H9 (cell line): ENCODE results near the gene ANGEL2. TPM values are rescaled to one million over a fixed set of nuclear protein-coding genes. Genes with fewer than 3 reads are reported as not detected.

ENCODE experiments used
- DNase-seq: peaks from one replicate; pipeline ENCODE4 v3.0.0-alpha.2; 2017
- H2AFZ ChIP-seq: one replicate; pipeline ENCODE4 v1.6.1; 2013; ENCODE audit warnings: mild to moderate bottlenecking, low read length, control low read depth, moderate library complexity
- H2AK5ac ChIP-seq: 2 replicates; pipeline ENCODE4 v1.6.1; 2013; ENCODE audit warnings: low read length, control low read depth, mixed read lengths; ENCODE audit not compliant: insufficient read length
- H2BK120ac ChIP-seq: one replicate; pipeline ENCODE4 v1.6.1; 2013; ENCODE audit warnings: low read depth, mild to moderate bottlenecking, low read length, control low read depth, inconsistent platforms; ENCODE audit not compliant: poor library complexity, severe bottlenecking
- H2BK12ac ChIP-seq: 2 replicates; pipeline ENCODE4 v1.6.1; 2013; ENCODE audit warnings: low read length, control low read depth, mixed read lengths, low read depth; ENCODE audit not compliant: insufficient read length
- H2BK15ac ChIP-seq: 2 replicates; pipeline ENCODE4 v1.6.1; 2013; ENCODE audit warnings: low read depth, low read length, control low read depth
- H2BK20ac ChIP-seq: one replicate; pipeline ENCODE4 v1.6.1; 2013; ENCODE audit warnings: low read depth, mild to moderate bottlenecking, low read length, control low read depth, inconsistent platforms; ENCODE audit not compliant: poor library complexity, severe bottlenecking
- H2BK5ac ChIP-seq: 2 replicates; pipeline ENCODE4 v1.6.1; 2013; ENCODE audit warnings: low read length, control low read depth, mixed read lengths; ENCODE audit not compliant: insufficient read length
- H3K14ac ChIP-seq: 2 replicates; pipeline ENCODE4 v1.6.1; 2013; ENCODE audit warnings: low read length, control low read depth; ENCODE audit not compliant: insufficient read depth
- H3K18ac ChIP-seq: 2 replicates; pipeline ENCODE4 v1.6.1; 2013; ENCODE audit warnings: low read depth, mild to moderate bottlenecking, mixed read lengths, low read length, control low read depth; ENCODE audit not compliant: insufficient read length
- H3K23ac ChIP-seq: 2 replicates; pipeline ENCODE4 v1.6.1; 2013; ENCODE audit warnings: low read length, control low read depth, mixed read lengths, low read depth; ENCODE audit not compliant: insufficient read length
- H3K23me2 ChIP-seq: 2 replicates; pipeline ENCODE4 v1.6.1; 2013; ENCODE audit warnings: low read depth, mild to moderate bottlenecking, mixed read lengths, low read length, control low read depth; ENCODE audit not compliant: insufficient read length, poor library complexity, severe bottlenecking
- H3K27ac ChIP-seq: 2 replicates; pipeline ENCODE4 v1.5.1; 2013; ENCODE audit warnings: low read length, control low read depth, mixed read lengths, low read depth; ENCODE audit not compliant: insufficient read length
- H3K27me3 ChIP-seq: 2 replicates; pipeline ENCODE4 v1.6.1; 2013; ENCODE audit warnings: low read length, control low read depth, inconsistent platforms; ENCODE audit not compliant: insufficient read depth
- H3K4ac ChIP-seq: 2 replicates; pipeline ENCODE4 v1.6.1; 2013; ENCODE audit warnings: low read depth, mild to moderate bottlenecking, control low read depth, inconsistent platforms, low read length, moderate library complexity
- H3K4me1 ChIP-seq: 2 replicates; pipeline ENCODE4 v1.6.1; 2013; ENCODE audit warnings: low read length, control low read depth, inconsistent platforms; ENCODE audit not compliant: insufficient read depth
- H3K4me2 ChIP-seq: 2 replicates; pipeline ENCODE4 v1.6.1; 2013; ENCODE audit warnings: low read length, control low read depth, mixed read lengths; ENCODE audit not compliant: insufficient read length, insufficient read depth
- H3K56ac ChIP-seq: 2 replicates; pipeline ENCODE4 v1.6.1; 2013; ENCODE audit warnings: low read depth, mild to moderate bottlenecking, mixed read lengths, low read length, control low read depth; ENCODE audit not compliant: insufficient read length
- H3K79me1 ChIP-seq: 2 replicates; pipeline ENCODE4 v1.6.1; 2013; ENCODE audit warnings: low read depth, mild to moderate bottlenecking, moderate library complexity, low read length, control low read depth, inconsistent platforms; ENCODE audit not compliant: insufficient read depth, poor library complexity, severe bottlenecking
- H3K79me2 ChIP-seq: 2 replicates; pipeline ENCODE4 v1.6.1; 2013; ENCODE audit warnings: low read length, control low read depth, inconsistent platforms; ENCODE audit not compliant: insufficient read depth
- H3K9ac ChIP-seq: 2 replicates; pipeline ENCODE4 v1.6.1; 2013; ENCODE audit warnings: low read length, control low read depth, mixed read lengths; ENCODE audit not compliant: insufficient read length; ENCODE audit errors: extremely low read depth
- H3K9me3 ChIP-seq: one replicate; pipeline ENCODE4 v1.6.1; 2013; ENCODE audit warnings: low read depth, low read length, inconsistent platforms; ENCODE audit not compliant: control insufficient read depth
- H3T11ph ChIP-seq: one replicate; pipeline ENCODE4 v1.6.1; 2013; ENCODE audit warnings: mild to moderate bottlenecking, low read length, control low read depth, inconsistent platforms
- H4K20me1 ChIP-seq: one replicate; pipeline ENCODE4 v1.6.1; 2013; ENCODE audit not compliant: control insufficient read depth, insufficient read length, insufficient read depth
- H4K5ac ChIP-seq: 2 replicates; pipeline ENCODE4 v1.6.1; 2013; ENCODE audit warnings: low read depth, mild to moderate bottlenecking, mixed read lengths, low read length, control low read depth; ENCODE audit not compliant: insufficient read length
- H4K8ac ChIP-seq: replicated peaks from 2 replicates; pipeline ENCODE4 v1.6.1; 2013; ENCODE audit warnings: low read length, control low read depth, mixed read lengths, low read depth; ENCODE audit not compliant: insufficient read length
- H4K91ac ChIP-seq: 2 replicates; pipeline ENCODE4 v1.6.1; 2013; ENCODE audit warnings: low read depth, mild to moderate bottlenecking, moderate library complexity, mixed read lengths, low read length, control low read depth; ENCODE audit not compliant: insufficient read length
- H3K27ac Mint-ChIP-seq, 3 experiments: 2 replicates in 2 of 3; 3 replicates in 1 of 3; pipeline ENCODE4 v1.8.0; 2020 to 2021; ENCODE audit warnings: mixed read lengths in 3 of 3, mild to moderate bottlenecking in 1 of 3, moderate library complexity in 1 of 3
- H3K27me3 Mint-ChIP-seq: 2 replicates; pipeline ENCODE4 v1.8.0; 2021; ENCODE audit warnings: low read depth, mild to moderate bottlenecking, moderate library complexity, mixed read lengths
- H3K36me3 Mint-ChIP-seq, 3 experiments: 2 replicates in 2 of 3; 3 replicates in 1 of 3; pipeline ENCODE4 v1.8.0; 2020 to 2021; ENCODE audit warnings: low read depth in 3 of 3, mixed read lengths in 3 of 3; ENCODE audit not compliant: insufficient read depth in 1 of 3
- H3K4me1 Mint-ChIP-seq, 2 experiments: 2 replicates each; pipeline ENCODE4 v1.8.0; 2020; ENCODE audit warnings: mixed read lengths in 2 of 2
- H3K4me3 Mint-ChIP-seq, 2 experiments: 2 replicates in 1 of 2; 3 replicates in 1 of 2; pipeline ENCODE4 v1.8.0; 2020 to 2021; ENCODE audit warnings: mild to moderate bottlenecking in 2 of 2, mixed read lengths in 2 of 2, moderate library complexity in 1 of 2
- H3K9me3 Mint-ChIP-seq, 2 experiments: 2 replicates in 1 of 2; 3 replicates in 1 of 2; pipeline ENCODE4 v1.8.0; 2020; ENCODE audit warnings: mild to moderate bottlenecking in 2 of 2, mixed read lengths in 2 of 2, moderate library complexity in 1 of 2
- CTCF ChIP-seq: fragments of 200-600 bp; sonication (generic); conservative IDR thresholded peaks from 3 replicates; pipeline ENCODE4 v1.8.0; 2021; ENCODE audit warnings: antibody characterized with exemption, mild to moderate bottlenecking
- WGBS: extraction: QIAGEN DNeasy Blood & Tissue Kit; methylation state at CpG from one replicate; pipeline ENCODE4 v1.1.7; 2013; ENCODE audit warnings: missing lambda C conversion rate, low lambda C conversion rate, mixed read lengths; ENCODE audit not compliant: insufficient read length; ENCODE audit errors: extremely low coverage; 5-methylcytosine and 5-hydroxymethylcytosine counted together
- total RNA-seq: library from RNA; stranded (reverse); gene quantifications from 2 replicates; pipeline ENCODE4 v1.2.1, GENCODE V29; 2021

Gene ANGEL2
- total RNA-seq, 1 experiment from 2014 or later = 47.8 TPM

- Histone ChIP-seq H2BK12ac (no peak overlapping the region), H2BK5ac (no peak overlapping the region), H2BK120ac (no peak overlapping the region), H4K91ac (no peak overlapping the region), H2AK5ac (no peak overlapping the region), H3K27ac (no peak overlapping the region), H3K27me3 (no peaks in the 10 kb centered on the region), H2BK20ac (no peak overlapping the region), H4K8ac (no peak overlapping the region), H2AFZ (no peak overlapping the region), H3T11ph (no peak overlapping the region), H3K79me1 (no peaks in the 10 kb centered on the region), H3K23me2 (peaks cover 4% of the 10 kb centered on the region), H3K4me2 (no peak overlapping the region), H3K18ac (no peak overlapping the region), H3K4me1 (peaks cover 4% of the 10 kb centered on the region; the same call in 1 of the 2 replicates), H3K9me3 (no peaks in the 10 kb centered on the region), H4K5ac (no peak overlapping the region), H3K56ac (no peak overlapping the region), H3K4ac (no peak overlapping the region), H3K79me2 (peaks cover under 1% of the 10 kb centered on the region; the same call in 1 of the 2 replicates), H3K23ac (no peak overlapping the region), H4K20me1 (no peaks in the 10 kb centered on the region), H3K14ac (no peak overlapping the region), H3K9ac (no peak overlapping the region), H2BK15ac (no peak overlapping the region)
- H3K4me3 Mint-ChIP-seq = no peak overlapping the region
- H3K27me3 Mint-ChIP-seq = peaks cover 21% of the 10 kb centered on the region
- peaks cover 8 to 9% of the 10 kb centered on the region in 2 experiments; a peak in 4 of 5 replicates for H3K9me3 Mint-ChIP-seq
- H3K4me1 Mint-ChIP-seq = peaks cover 20% of the 10 kb centered on the region in 2 experiments
- H3K27ac Mint-ChIP-seq = no peak overlapping the region; a peak in 1 of 7 replicates
- peaks cover 0 to 6% (median 0%) of the 10 kb centered on the region in 3 experiments; a peak in 3 of 7 replicates for H3K36me3 Mint-ChIP-seq
- no peak for DNase-seq
- no CpG with 5 or more reads among the region's 4 CpGs for WGBS
- no peak for TF ChIP-seq CTCF
These were observed 70.1 kb downstream of the ANGEL2 start for GRCh38 chr1:212945463-212946160.
